HEK293T (cell line): Measurements from ENCODE around the gene ZNF780B.

Experiments used
- BHLHE40 ChIP-seq: fragments of 450-650 bp; IDR thresholded peaks from 2 replicates; pipeline ENCODE4 v1.6.1; 2016; ENCODE audit warnings: mild to moderate bottlenecking, moderate library complexity, borderline replicate concordance
- ELF4 ChIP-seq: fragments of 450-650 bp; IDR thresholded peaks from 2 replicates; pipeline ENCODE4 v1.6.1; 2017; ENCODE audit warnings: antibody characterized with exemption
- FOXA1 ChIP-seq: fragments of 450-650 bp; IDR thresholded peaks from 2 replicates; pipeline ENCODE4 v1.6.1; 2016; ENCODE audit warnings: mild to moderate bottlenecking
- FOXK2 ChIP-seq: fragments of 450-650 bp; IDR thresholded peaks from 2 replicates; pipeline ENCODE4 v1.6.1; 2016; ENCODE audit warnings: mild to moderate bottlenecking
- FOXM1 ChIP-seq: fragments of 450-650 bp; IDR thresholded peaks from 2 replicates; pipeline ENCODE4 v1.6.1; 2017; ENCODE audit warnings: mild to moderate bottlenecking, borderline replicate concordance
- HDGF ChIP-seq: fragments of 450-650 bp; IDR thresholded peaks from 2 replicates; pipeline ENCODE4 v1.6.1; 2017; ENCODE audit warnings: antibody characterized with exemption, borderline replicate concordance
- L3MBTL2 ChIP-seq: fragments of 450-650 bp; conservative IDR thresholded peaks from 2 replicates; pipeline ENCODE4 v1.6.1; 2016; ENCODE audit warnings: mild to moderate bottlenecking
- LEF1 ChIP-seq: fragments of 450-650 bp; IDR thresholded peaks from 2 replicates; pipeline ENCODE4 v1.6.1; 2017; ENCODE audit warnings: mild to moderate bottlenecking, borderline replicate concordance
- NFRKB ChIP-seq: fragments of 450-650 bp; IDR thresholded peaks from 2 replicates; pipeline ENCODE4 v1.6.1; 2016; ENCODE audit warnings: mild to moderate bottlenecking, moderate library complexity
- PKNOX1 ChIP-seq: fragments of 450-650 bp; IDR thresholded peaks from 2 replicates; pipeline ENCODE4 v1.6.1; 2016
- SP1 ChIP-seq: fragments of 450-650 bp; IDR thresholded peaks from 2 replicates; pipeline ENCODE4 v1.6.1; 2017
- SUZ12 ChIP-seq: fragments of 450-650 bp; IDR thresholded peaks from 2 replicates; pipeline ENCODE4 v1.6.1; 2016; ENCODE audit warnings: mild to moderate bottlenecking
- TARDBP ChIP-seq: fragments of 450-650 bp; IDR thresholded peaks from 2 replicates; pipeline ENCODE4 v1.6.1; 2016
- ZNF384 ChIP-seq: fragments of 450-650 bp; IDR thresholded peaks from 2 replicates; pipeline ENCODE4 v1.6.1; 2016

GRCh38 chr19:40033989-40034560, 22.0 kb downstream of the ZNF780B start:
- TF ChIP-seq TARDBP (no peak), PKNOX1 (no peak), L3MBTL2 (no peak), ZNF384 (no peak), FOXM1 (no peak), ELF4 (no peak), FOXA1 (no peak), BHLHE40 (no peak), SP1 (no peak), NFRKB (no peak), SUZ12 (no peak), FOXK2 (no peak), LEF1 (no peak), HDGF (no peak)
